HG03095 (cell line): Measurements from ENCODE around the gene MPC1.
"Not testable (repeated sequence)": the region's sequence is repeated elsewhere in the genome, so short reads cannot be mapped to it uniquely, and the experiment has no call there.

ENCODE experiments used
- ATAC-seq: cut with Tn5 transposase; IDR thresholded peaks from one replicate; pipeline ENCODE4 v1.9.1; 2021; ENCODE audit warnings: moderate library complexity; ENCODE audit not compliant: unreplicated experiment

The MPC1 gene

DNA sequence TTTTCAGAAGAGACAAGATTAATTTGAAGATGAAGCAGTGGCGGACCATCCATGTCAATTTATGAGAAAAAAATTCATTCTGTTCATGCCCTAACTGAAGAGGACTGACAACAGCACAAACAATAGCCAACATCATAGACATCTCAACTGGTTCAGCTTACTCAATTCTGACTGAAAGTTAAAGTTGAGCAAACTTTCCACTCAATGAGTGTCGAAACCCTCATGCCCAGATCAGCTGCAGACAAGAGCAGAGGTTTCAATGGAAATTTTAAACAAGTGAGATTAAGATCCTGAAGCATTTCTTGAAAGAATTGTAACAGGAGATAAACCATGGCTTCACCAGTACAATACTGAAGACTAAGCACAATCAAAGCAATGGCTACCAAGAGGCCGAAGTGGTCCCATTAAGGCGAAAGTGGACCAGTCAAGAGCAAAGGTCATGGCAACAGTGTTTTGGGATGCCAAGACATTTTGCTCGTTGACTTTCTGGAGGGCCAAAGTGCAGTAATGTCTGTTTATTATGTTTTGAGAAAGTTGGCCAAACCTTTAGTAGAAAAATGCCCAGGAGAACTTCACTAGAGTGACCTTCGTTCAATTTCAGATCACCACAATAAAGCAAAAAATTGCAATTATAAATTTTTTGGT is 34.3 kb downstream of the MPC1 start:
- ATAC-seq = no peak

DNA sequence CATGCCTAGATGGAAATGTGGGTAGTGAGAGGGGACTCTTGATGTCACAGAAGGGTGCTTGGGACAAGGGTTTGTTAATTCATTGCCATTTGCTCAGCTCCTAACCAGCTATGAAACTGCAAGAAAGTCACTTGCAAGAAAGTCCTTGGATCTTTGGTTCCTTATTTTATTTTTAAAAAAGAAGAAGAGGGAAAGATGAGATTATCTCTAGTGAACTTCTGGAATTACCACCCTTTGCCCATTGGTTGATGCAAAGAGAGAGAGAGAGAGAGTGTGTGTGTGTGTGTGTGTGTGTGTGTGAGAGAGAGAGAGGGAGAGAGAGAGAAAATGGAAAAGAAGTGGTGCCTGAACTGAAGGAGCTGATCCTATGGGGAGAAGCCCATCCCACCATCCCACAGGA is 35.8 kb downstream of the MPC1 start:
- ATAC-seq = no peak

DNA sequence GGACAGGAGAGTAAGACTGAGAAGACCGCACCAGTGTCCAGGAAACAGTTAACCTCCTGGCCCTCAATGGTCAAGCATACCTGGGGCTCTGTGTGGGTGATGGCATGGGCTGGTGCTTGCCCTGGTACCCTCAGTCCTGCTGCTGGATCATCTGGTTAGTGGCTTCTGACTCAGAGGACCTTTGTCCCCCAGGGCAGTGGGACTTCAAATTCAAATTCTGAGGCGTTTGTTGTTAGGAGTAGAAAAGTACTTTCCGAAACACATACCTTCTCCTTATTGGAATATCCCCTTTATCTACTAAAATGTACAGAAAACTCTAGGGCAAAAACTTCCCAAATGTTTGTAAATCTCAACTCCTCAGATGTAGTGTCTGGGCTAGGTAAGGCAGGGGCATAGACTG is 36.3 kb downstream of the MPC1 start:
- no peak for ATAC-seq

DNA sequence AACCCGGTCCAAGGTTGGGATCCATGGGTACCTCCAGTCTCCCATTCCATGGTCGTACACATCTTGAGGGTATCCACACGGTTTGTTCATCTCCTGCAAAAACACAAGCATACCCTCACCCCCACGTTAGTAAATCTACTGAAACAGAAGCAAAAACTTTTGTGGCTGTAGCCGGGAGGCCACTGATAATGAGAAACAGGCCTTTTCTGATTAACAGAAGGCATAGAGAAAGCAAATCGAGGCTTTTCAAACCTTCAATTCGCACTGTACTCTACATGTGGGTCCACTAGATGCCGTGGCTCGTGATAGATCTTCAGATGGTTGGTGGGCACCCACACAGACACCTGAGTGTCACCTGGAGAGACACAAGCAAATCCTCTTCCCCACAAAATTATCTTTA is 37.1 kb downstream of the MPC1 start:
- not testable (repeated sequence) for ATAC-seq

DNA sequence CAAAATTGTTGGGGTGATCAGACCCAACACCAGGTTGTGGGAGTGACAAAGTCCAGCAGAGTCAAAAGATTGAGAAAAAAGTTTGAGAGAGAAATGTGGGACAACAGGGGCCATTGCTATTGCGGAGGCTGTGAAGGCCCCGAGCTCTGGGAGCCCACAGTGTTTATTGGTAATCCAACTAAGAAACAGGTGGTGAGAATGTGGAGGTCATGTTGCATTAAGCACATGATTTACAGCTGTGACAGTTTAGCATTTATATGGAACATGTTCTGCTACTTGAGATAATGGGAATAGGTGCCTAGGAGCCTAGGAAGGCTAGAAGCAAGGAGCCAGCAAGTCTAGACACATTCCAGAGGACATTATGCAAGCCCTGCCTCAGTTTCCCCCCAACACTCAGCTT is 37.8 kb downstream of the MPC1 start:
- ATAC-seq = not testable (repeated sequence)

DNA sequence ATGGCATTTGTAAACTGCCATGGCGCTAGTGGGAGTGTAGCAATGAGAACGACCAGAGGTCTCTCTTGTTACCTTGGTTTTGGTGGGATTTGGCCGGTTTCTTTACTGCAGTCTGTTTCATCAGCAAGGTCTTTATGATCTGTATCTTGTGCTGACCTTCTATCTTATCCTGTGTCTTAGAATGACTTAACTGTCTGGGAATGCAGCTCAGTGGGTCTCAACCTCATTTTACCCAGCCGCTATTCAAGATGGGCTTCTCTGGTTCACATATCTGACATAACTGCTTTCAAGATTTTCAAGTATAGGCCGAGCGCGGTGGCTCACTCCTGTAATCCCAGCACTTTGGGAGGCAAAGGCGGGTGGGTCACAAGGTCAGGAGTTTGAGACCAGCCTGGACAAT is 38.5 kb downstream of the MPC1 start:
- no peak for ATAC-seq

DNA sequence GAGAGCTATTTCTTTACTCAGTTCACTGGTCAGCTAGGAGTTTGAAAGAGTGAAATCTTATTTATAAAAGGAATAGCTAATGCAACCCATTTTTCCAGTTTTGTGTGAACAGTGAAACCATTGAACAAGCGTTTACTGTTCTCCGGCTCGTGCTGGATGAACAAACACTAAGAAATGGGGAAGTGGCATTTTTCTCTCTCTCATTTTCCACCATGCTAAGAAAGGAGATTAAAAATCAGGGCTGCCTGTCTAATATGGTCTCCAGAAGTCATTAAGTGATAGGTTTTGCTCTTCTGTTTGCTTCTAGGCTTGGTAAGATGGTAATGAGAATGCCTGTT is 39.6 kb downstream of the MPC1 start:
- peak; percentile 28 for ATAC-seq

DNA sequence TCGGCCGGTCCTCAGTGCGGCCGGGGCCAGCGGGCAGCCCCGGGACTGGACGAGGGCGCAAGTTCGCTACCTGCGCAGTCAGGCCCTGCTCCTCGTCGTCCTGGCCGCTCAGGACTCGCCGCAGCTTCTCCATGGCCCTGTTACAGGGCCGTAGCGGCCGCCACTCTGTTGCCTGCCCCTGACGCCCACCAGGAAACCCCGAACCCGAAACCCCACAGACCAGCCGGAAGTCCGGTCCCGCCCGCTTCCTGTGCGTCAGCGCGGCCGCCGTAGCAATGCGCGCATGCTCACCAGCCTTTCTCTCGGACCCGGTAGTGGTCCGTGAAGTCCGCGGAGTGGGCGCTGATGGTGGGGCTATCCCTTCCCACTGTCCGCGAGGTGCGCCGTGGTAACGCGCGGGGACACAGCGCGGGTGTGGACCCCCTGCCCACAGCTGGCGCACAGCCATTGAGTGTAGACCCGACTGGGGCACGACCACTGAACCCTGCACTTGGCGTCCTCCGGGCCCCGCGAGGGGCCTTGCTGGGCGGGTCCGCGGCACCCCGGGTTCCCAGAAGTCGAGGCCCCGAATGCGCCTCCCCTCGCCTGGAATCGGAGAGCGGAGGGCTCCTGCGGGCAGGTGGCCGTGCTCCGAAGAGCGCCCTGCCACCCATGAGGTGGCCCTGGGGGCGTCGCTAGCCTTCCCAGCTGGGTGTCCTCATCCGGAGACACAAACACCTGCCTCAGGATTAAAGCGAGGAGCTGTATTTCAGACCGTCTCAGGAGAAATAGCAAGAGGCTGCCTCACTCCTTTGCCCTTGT is 40.2 kb downstream of the MPC1 start, which contains the start of gene SFT2D1:
Gene SFT2D1, minus strand, starts transcription at position 197 of the 801 bp plus-strand sequence. Its CDS starts 64 bp downstream, at position 133.
- ATAC-seq = peak; percentile 93

DNA sequence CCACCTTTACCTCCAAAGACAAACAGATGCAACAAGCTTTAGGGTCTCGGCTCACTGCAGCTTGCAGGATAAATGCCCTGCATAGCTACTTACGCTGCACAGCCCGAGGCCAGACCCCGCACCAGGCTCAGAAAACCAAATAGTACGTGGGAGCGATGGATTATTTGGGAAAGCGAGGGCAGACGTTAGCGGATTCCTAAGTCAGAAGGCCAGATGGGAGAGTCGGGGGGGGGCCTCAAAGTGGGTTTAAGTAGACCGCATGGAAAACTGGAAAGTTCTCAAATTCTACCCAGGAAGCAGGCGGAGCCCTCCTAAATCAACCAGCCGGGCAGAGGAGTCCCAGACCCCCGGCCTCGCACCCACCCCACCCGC is 40.8 kb downstream of the MPC1 start:
- ATAC-seq = no peak

DNA sequence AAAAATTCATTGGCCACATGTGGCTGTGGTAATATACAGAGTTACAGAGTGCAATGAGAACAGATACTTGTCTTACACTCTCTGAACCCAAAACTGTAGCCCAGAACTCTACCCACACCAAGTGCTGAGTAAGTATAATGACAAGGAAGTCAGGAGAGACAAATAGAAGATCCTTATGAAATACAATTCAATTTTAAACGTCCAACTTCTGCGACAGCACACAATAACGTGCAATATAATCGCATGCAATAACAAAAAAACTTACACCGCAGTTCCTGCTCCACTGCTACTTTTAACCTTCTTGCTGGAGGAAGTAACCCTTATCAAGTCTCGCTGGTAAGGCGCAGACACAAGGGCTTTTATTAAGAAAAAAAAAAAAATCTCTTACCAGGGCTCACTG is 41.3 kb downstream of the MPC1 start:
- ATAC-seq = no peak

DNA sequence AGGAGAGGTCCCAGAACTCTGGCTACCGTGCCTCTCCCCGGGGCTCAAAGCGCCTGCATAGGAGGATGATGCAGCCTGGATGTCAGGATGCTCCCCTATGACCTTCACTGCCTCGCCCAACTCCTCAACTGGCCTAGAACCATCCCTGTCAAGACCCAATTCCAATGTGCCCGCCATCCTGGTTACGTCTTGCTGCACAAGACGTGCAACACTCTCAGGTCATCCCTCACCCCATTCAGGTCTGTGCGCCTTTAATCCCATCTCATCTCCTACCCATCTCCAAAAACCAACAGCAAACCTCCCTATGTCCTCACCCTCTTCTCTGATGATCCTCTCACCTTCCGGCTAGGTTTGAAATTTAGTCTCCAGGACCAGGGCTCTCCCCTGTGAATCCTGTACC is 43.9 kb downstream of the MPC1 start:
- ATAC-seq = no peak

DNA sequence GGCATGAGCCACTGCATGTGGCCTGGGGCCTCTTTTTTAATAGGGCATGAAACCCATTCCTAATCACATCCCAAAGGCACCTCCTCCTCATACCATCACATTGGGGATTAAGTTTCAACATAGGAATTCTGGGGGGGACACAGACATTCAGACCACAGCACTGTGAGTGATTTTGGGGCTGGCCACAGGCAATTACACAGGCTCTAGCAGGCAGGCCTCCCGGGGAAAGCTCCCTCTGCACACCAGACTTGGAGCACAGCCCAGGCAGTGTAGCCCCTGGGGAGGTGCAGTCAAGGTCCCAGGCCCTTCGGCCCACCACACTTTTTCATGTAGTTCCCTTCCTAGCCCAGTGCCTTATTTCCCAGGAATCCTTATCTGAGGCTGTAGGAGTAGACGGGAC is 45.9 kb downstream of the MPC1 start:
- no peak for ATAC-seq

DNA sequence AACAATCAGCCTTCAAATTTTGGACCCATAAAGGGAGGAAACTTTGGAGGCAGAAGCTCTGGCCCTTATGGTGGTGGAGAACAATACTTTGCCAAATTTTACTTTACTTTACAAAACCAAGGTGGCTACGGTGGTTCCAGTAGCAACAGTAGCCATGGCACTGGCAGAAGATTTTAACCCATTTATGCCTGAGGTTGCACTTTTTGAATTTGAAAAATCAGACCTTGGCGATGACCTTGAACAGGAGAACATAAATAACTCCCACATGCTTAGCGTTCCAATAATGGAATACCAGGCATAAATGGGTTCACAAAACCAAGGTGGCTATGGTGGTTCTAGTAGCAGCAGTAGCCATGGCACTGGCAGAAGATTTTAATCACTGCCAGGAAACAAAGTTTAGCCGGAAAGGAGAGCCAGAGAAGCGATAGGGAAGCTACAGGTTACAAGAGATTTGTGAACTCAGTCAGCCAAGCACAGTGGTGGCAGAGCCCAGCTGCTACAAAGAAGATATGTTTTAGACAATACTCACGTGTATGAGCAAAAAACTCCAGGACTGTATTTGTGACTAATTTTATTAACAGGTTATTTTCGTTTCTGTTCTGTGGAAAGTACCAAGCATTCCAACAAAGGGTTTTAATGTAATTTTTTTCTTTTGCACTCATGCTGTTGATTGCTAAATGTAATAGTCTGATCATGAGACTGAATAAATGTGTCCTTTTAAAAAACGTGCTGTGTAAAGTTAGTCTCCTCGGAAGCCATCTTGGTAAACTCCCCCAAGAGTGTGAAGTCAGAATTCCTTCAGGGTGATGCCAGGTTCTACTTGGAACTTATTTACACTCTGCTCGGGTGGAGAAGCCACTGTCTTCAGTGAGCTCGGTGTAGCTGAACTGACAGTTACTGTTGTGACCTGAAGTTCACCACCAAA is 47.1 kb downstream of the MPC1 start:
- ATAC-seq = no peak

DNA sequence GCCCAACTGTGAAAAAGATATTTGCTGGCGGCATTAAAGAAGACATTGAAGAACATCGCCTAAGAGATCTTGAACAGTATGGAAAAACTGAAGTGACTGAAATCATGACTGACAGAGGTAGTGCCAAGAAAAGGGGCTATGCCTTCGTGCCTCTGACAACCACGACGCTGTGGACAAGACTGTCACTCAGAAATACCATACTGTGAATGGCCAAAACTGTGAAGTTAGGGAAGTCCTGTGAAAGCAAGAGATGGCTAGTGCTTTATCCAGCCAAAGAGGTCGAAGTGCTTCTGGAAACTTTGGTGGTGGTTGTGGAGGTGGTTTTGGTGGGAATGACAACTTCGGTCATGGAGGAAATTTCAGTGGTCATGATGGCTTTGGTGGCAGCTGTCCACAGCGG is 47.9 kb downstream of the MPC1 start:
- no peak for ATAC-seq

DNA sequence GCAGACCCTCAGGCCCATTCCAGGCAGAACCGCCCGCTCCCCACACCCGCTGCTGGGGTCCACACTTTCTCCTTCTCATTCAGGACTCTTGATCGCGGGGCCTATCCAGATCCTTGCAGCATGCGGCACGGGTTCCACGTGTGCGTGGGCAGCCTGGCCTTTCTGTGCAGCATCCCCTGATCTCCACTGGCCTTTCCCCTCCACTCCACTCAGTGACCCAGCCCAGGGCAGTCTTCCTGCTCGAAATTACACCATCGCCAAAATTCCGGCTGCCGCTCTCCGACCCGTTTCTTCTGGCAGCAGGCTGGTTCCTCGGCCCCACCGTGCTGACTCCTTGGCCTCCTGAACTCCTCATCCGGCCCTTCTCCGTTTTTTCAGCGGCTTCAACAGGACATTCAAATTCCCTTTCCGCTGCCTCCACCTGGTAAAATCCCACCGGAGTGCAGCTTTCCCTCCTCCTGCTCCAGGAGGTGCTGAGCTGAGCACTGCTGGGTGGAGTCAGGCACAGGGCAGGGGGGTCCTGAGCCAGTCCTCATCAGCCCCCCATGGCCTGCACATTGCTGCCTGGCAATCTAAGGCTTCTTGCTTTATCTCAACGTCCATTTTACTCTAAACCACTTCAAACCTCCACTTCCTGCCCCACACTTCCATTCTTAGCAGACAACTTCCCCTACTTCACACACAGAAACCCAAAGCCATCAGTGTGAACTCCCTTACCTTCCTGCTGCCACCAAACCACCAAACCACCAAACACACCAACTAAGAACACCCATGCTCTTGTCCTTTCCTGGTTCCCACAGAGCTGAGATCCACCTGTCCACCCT is 49.4 kb downstream of the MPC1 start:
- peak; percentile 79 for ATAC-seq

DNA sequence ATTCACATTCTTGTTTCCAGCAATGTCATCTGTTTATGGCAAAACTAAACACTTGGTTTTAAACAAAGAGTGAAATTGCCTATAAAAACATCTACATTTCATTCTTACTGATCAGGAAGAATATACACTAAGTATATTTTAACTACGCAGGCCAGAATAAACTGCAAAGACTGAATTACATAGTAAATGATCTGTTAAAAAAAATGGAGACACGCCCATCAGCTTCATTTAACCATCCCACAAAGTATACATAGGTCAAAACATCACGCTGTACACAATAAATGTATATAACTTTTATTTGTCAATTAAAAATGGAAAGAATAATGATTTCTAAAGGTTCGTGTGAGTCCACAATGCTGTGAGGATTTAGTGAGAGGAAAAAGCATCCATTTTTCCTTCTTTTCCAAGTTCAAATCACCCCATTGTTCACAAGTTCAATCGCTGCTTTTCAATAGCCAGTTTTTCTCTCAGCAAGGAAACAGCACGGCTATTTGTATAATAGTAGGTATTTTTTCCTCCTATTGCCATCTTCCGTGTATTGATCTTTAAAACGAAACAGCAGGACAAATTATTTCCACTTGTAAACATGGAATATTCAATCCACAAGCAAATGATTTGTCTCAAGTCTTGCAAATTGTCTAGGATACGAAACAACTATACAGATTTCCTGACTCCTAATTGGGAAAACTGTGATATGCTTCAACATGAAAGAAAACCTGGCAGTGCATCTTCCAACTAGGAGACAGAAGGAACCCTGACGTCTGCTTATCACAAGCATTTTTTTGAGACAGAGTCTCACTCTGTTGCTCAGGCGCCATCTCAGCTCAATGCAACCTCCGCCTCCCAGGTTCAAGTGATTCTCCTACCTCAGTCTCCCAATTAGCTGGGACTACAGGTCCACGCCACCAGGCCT is 51.0 kb downstream of the MPC1 start:
- no peak for ATAC-seq

DNA sequence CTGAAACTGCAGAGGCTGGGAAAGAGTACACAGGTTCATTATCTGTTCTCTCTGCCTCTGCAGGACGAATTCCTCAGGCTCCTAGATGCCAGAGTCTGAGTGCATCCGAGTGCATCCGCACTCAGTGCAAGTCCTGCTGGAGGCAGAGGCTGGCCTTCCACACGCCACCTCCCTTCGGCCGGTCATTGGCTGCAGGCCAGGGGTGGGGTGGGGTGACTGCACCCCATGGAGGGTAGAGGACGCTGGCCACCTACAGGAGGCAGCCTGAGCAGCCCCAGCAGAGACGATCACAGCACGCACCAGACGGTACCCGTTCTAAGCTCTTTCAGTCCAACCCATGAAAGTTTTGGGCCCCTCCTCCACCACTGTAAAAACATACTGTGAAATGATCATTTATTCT is 52.1 kb downstream of the MPC1 start:
- ATAC-seq = no peak

DNA sequence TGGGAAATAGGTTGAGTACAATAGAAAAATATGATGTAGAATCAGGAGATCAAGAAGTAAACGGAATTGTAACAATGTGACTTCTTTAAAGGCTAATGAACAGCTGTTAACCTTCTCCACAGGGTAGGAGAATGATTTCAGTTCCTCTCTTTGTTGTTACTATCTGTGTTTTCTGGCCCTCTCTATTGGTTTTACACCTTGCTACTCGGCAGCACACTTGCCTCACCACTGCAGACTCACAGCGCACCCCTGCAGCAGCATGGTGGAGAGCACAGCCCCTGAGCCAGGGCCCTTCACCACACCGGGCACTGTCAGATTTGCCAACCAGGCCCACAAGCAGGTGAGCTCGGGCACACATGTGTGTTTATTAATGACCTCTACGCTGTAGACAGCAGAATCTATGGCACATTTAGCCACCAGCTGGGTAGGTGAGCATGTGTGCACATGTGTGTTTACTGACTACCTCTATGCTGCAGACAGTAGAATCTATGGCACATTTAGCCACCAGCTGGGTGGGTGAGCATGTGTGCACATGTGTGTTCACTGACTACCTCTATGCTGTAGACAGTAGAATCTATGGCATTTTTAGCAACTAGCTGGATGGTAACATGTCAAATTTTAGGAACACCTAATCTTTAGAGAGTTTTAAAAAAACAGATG is 57.2 kb downstream of the MPC1 start:
- peak; percentile 83 for ATAC-seq

DNA sequence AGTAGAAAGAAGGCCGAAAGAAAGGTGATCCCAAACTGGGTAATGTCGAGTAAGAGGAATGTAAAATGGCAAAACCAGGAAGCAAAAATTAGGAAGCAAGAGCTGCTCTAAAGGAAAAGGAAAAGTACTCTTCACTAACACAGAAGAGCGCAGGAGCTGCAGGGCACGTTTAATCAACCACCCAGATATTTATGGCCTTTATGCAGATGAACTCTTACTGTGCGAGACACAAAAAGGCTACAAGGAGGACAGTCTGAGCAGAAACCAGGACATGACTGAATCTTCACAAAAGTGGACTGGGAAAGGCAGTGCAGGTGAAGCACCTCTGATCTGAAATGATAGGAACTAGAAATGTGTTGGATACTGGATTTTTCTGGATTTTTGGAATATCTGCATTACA is 59.3 kb downstream of the MPC1 start:
- no peak for ATAC-seq
